Measurements from ENCODE around the gene CHST5.

Gene CHST5

GRCh38 chr16:75481475-75481874, 54.4 kb downstream of the CHST5 start:
- 96% methylated on average over 6 of the region's 7 CpGs for WGBS (ENCODE audit: insufficient coverage)
- POLR2A ChIA-PET, result interaction anchor here (0.6 kb wide), 1 partner anchor 42 kb away, joined by 6 read pairs; no protein-coding TSS in a partner anchor
- no peak for DNase-seq
- H3K27ac ChIP-seq (ENCODE audit: insufficient read depth in 1 of 2, low read depth in 1 of 2, low read length in 2 of 2, poor library complexity in 1 of 2, severe bottlenecking in 2 of 2), result no peak overlapping the region
- no peak overlapping the region for H3K4me3 ChIP-seq (ENCODE audit: control insufficient read depth in 1 of 7, extremely low read depth in 1 of 7, insufficient read depth in 4 of 7, low read depth in 2 of 7, low read length in 6 of 7)
- H3K4me1 ChIP-seq (ENCODE audit: control extremely low read depth in 1 of 4, control insufficient read depth in 4 of 4, insufficient read depth in 4 of 4, low read length in 3 of 4), result no peaks in the 10 kb centered on the region
- H3K9me3 ChIP-seq (ENCODE audit: control extremely low read depth in 1 of 5, control insufficient read depth in 4 of 5, insufficient read depth in 2 of 5, low read depth in 1 of 5, low read length in 4 of 5), result no peaks in the 10 kb centered on the region
- peaks cover 0 to 5% (median 0%) of the 10 kb centered on the region in 5 experiments for H3K27me3 ChIP-seq (replicated peaks in 2 of 5; ENCODE audit: control insufficient read depth in 4 of 5, insufficient read depth in 5 of 5, low read length in 4 of 5)
- no peaks in the 10 kb centered on the region for H3K36me3 ChIP-seq (ENCODE audit: control insufficient read depth in 4 of 4, insufficient read depth in 4 of 4, low read length in 3 of 4)
- CTCF ChIA-PET, result interaction anchor here (1.0 kb wide), 1 partner anchor 36 kb away, joined by 3 read pairs; no protein-coding TSS in a partner anchor

DNA sequence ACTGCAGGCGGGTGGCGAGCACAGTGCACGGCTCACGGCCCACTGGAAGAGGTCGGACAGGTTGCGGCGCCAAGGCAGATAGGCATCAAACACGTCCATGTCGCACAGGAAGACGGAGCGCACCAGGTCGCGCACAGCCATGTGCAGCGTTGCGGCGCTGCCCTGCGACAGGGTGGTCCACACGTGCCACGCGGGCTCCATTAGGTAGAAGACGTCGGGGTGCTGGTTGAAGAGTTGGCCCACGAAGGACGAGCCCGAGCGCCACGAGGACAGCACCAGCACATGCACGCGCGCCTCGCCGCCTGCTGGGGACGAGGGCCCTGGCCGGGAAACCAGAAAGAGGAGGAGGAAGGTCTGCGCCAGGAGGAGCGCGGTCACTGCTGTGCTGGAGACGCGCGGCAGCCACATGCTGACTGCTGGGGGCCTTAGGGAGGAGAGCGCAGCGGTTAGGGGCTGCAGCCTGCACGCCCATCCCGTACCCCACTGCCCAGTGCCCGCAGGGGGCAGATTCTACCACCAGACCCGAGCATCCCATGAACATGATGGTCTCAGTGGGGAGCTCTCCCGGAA, 56.4 kb downstream of the CHST5 start:
- ChIA-PET CTCF (no interaction called here), POLR2A (no interaction called here)
- H3K9me3 ChIP-seq (ENCODE audit: control extremely low read depth in 1 of 5, control insufficient read depth in 4 of 5, insufficient read depth in 2 of 5, low read depth in 1 of 5, low read length in 4 of 5), result no peaks in the 10 kb centered on the region
- WGBS (ENCODE audit: insufficient coverage), result 96% methylated on average over 40 of the region's 47 CpGs
- H3K27ac ChIP-seq (ENCODE audit: insufficient read depth in 1 of 2, low read depth in 1 of 2, low read length in 2 of 2, poor library complexity in 1 of 2, severe bottlenecking in 2 of 2), result no peak overlapping the region
- no peak overlapping the region for H3K4me3 ChIP-seq (ENCODE audit: control insufficient read depth in 1 of 7, extremely low read depth in 1 of 7, insufficient read depth in 4 of 7, low read depth in 2 of 7, low read length in 6 of 7)
- H3K36me3 ChIP-seq (ENCODE audit: control insufficient read depth in 4 of 4, insufficient read depth in 4 of 4, low read length in 3 of 4), result no peaks in the 10 kb centered on the region
- no peak for DNase-seq
- no peaks in the 10 kb centered on the region for H3K4me1 ChIP-seq (ENCODE audit: control extremely low read depth in 1 of 4, control insufficient read depth in 4 of 4, insufficient read depth in 4 of 4, low read length in 3 of 4)
- peaks cover 0 to 5% (median 0%) of the 10 kb centered on the region in 5 experiments for H3K27me3 ChIP-seq (replicated peaks in 2 of 5; ENCODE audit: control insufficient read depth in 4 of 5, insufficient read depth in 5 of 5, low read length in 4 of 5)

Data from common myeloid progenitor, CD34-positive (primary cell).